ENCODE data around the gene FAM222B. TPM values are rescaled to one million over a fixed set of nuclear protein-coding genes. Genes with fewer than 3 reads are reported as not detected.
"Not testable (repeated sequence)": the region's sequence is repeated elsewhere in the genome, so short reads cannot be mapped to it uniquely, and the experiment has no call there.

FAM222B gene
- polyA plus RNA-seq, 2 donors, result 5.6 to 7.3 TPM

GRCh38 chr17:28788100-28788499 lies 54.5 kb downstream of the FAM222B start:
- peaks cover 0 to 3% of the 10 kb centered on the region in 2 donors for H3K36me3 ChIP-seq (ENCODE audit: control insufficient read depth in 2 of 2, insufficient read depth in 2 of 2, low read length in 1 of 2)
- H3K27me3 ChIP-seq (ENCODE audit: control insufficient read depth in 1 of 2, insufficient read depth in 2 of 2, low read length in 2 of 2), result no peaks in the 10 kb centered on the region
- 95 to 96% methylated on average over 4 of the region's 4 CpGs for WGBS, 2 donors
- H3K4me3 ChIP-seq (ENCODE audit: low read depth in 1 of 2, low read length in 2 of 2), result no peak overlapping the region
- no peaks in the 10 kb centered on the region for H3K9me3 ChIP-seq (ENCODE audit: control insufficient read depth in 2 of 2, insufficient read depth in 1 of 2, low read depth in 1 of 2, low read length in 1 of 2)
- H3K27ac ChIP-seq (ENCODE audit: low read depth in 2 of 2, low read length in 1 of 2), result no peak overlapping the region
- no peaks in the 10 kb centered on the region for H3K4me1 ChIP-seq (ENCODE audit: control insufficient read depth in 2 of 2, insufficient read depth in 2 of 2, low read length in 1 of 2)

- 88 to 89% methylated on average over 3 of the region's 3 CpGs for WGBS, 2 donors
- Histone ChIP-seq H3K9me3 (ENCODE audit: control insufficient read depth in 2 of 2, insufficient read depth in 1 of 2, low read depth in 1 of 2, low read length in 1 of 2) (no peaks in the 10 kb centered on the region), H3K27ac (ENCODE audit: low read depth in 2 of 2, low read length in 1 of 2) (no peak overlapping the region)
Measured at GRCh38 chr17:28783161-28783560, 59.4 kb downstream of the FAM222B start.

GRCh38 chr17:28779601-28780000 lies 63.0 kb downstream of the FAM222B start:
- WGBS, 2 donors, result 96 to 99% methylated on average over 13 of the region's 13 CpGs
- not testable (repeated sequence) for H3K27ac ChIP-seq (ENCODE audit: low read depth in 2 of 2, low read length in 1 of 2); H3K27me3 ChIP-seq (ENCODE audit: control insufficient read depth in 1 of 2, insufficient read depth in 2 of 2, low read length in 2 of 2); H3K4me3 ChIP-seq (ENCODE audit: low read depth in 1 of 2, low read length in 2 of 2); H3K9me3 ChIP-seq (ENCODE audit: control insufficient read depth in 2 of 2, insufficient read depth in 1 of 2, low read depth in 1 of 2, low read length in 1 of 2); H3K4me1 ChIP-seq (ENCODE audit: control insufficient read depth in 2 of 2, insufficient read depth in 2 of 2, low read length in 1 of 2); H3K36me3 ChIP-seq (ENCODE audit: control insufficient read depth in 2 of 2, insufficient read depth in 2 of 2, low read length in 1 of 2)

More at GRCh38 chr17:28783161-28783560, 59.4 kb downstream of the FAM222B start:
- H3K36me3 ChIP-seq (ENCODE audit: control insufficient read depth in 2 of 2, insufficient read depth in 2 of 2, low read length in 1 of 2), result peaks cover 0 to 3% of the 10 kb centered on the region in 2 donors
- H3K4me3 ChIP-seq (ENCODE audit: low read depth in 1 of 2, low read length in 2 of 2), result no peak overlapping the region
- H3K4me1 ChIP-seq (ENCODE audit: control insufficient read depth in 2 of 2, insufficient read depth in 2 of 2, low read length in 1 of 2), result no peaks in the 10 kb centered on the region
- no peaks in the 10 kb centered on the region for H3K27me3 ChIP-seq (ENCODE audit: control insufficient read depth in 1 of 2, insufficient read depth in 2 of 2, low read length in 2 of 2)

- no peak overlapping the region for H3K4me3 ChIP-seq (ENCODE audit: low read depth in 1 of 2, low read length in 2 of 2)
- H3K27ac ChIP-seq (ENCODE audit: low read depth in 2 of 2, low read length in 1 of 2), result no peak overlapping the region
- H3K9me3 ChIP-seq (ENCODE audit: control insufficient read depth in 2 of 2, insufficient read depth in 1 of 2, low read depth in 1 of 2, low read length in 1 of 2), result no peaks in the 10 kb centered on the region
- 21 to 47% methylated on average over 1 of the region's 1 CpG for WGBS, 2 donors
- no peaks in the 10 kb centered on the region for H3K4me1 ChIP-seq (ENCODE audit: control insufficient read depth in 2 of 2, insufficient read depth in 2 of 2, low read length in 1 of 2)
- no peaks in the 10 kb centered on the region for H3K27me3 ChIP-seq (ENCODE audit: control insufficient read depth in 1 of 2, insufficient read depth in 2 of 2, low read length in 2 of 2)
- H3K36me3 ChIP-seq (ENCODE audit: control insufficient read depth in 2 of 2, insufficient read depth in 2 of 2, low read length in 1 of 2), result peaks cover 2 to 3% of the 10 kb centered on the region in 2 donors
Measured at GRCh38 chr17:28777178-28777577, 65.4 kb downstream of the FAM222B start.

- no peaks in the 10 kb centered on the region for H3K9me3 ChIP-seq (ENCODE audit: control insufficient read depth in 2 of 2, insufficient read depth in 1 of 2, low read depth in 1 of 2, low read length in 1 of 2)
- H3K27me3 ChIP-seq (ENCODE audit: control insufficient read depth in 1 of 2, insufficient read depth in 2 of 2, low read length in 2 of 2), result no peaks in the 10 kb centered on the region
- 67 to 77% methylated on average over 3 of the region's 3 CpGs for WGBS, 2 donors
- no peak overlapping the region for H3K27ac ChIP-seq (ENCODE audit: low read depth in 2 of 2, low read length in 1 of 2)
- no peaks in the 10 kb centered on the region for H3K4me1 ChIP-seq (ENCODE audit: control insufficient read depth in 2 of 2, insufficient read depth in 2 of 2, low read length in 1 of 2)
- H3K4me3 ChIP-seq (ENCODE audit: low read depth in 1 of 2, low read length in 2 of 2), result no peak overlapping the region
- peaks cover 0 to 3% of the 10 kb centered on the region in 2 donors for H3K36me3 ChIP-seq (ENCODE audit: control insufficient read depth in 2 of 2, insufficient read depth in 2 of 2, low read length in 1 of 2)
Measured at GRCh38 chr17:28774206-28774605, 68.4 kb downstream of the FAM222B start.

GRCh38 chr17:28773736-28774135 lies 68.9 kb downstream of the FAM222B start:
- Histone ChIP-seq H3K36me3 (ENCODE audit: control insufficient read depth in 2 of 2, insufficient read depth in 2 of 2, low read length in 1 of 2) (peaks cover 0 to 3% of the 10 kb centered on the region in 2 donors), H3K4me3 (ENCODE audit: low read depth in 1 of 2, low read length in 2 of 2) (no peak overlapping the region), H3K27ac (ENCODE audit: low read depth in 2 of 2, low read length in 1 of 2) (no peak overlapping the region), H3K4me1 (ENCODE audit: control insufficient read depth in 2 of 2, insufficient read depth in 2 of 2, low read length in 1 of 2) (no peaks in the 10 kb centered on the region), H3K9me3 (ENCODE audit: control insufficient read depth in 2 of 2, insufficient read depth in 1 of 2, low read depth in 1 of 2, low read length in 1 of 2) (no peaks in the 10 kb centered on the region), H3K27me3 (ENCODE audit: control insufficient read depth in 1 of 2, insufficient read depth in 2 of 2, low read length in 2 of 2) (no peaks in the 10 kb centered on the region)
- 86 to 94% methylated on average over 6 of the region's 6 CpGs for WGBS, 2 donors

- Histone ChIP-seq H3K27me3 (ENCODE audit: control insufficient read depth in 1 of 2, insufficient read depth in 2 of 2, low read length in 2 of 2) (no peaks in the 10 kb centered on the region), H3K27ac (ENCODE audit: low read depth in 2 of 2, low read length in 1 of 2) (no peak overlapping the region), H3K9me3 (ENCODE audit: control insufficient read depth in 2 of 2, insufficient read depth in 1 of 2, low read depth in 1 of 2, low read length in 1 of 2) (no peaks in the 10 kb centered on the region), H3K4me3 (ENCODE audit: low read depth in 1 of 2, low read length in 2 of 2) (no peak overlapping the region), H3K4me1 (ENCODE audit: control insufficient read depth in 2 of 2, insufficient read depth in 2 of 2, low read length in 1 of 2) (no peaks in the 10 kb centered on the region), H3K36me3 (ENCODE audit: control insufficient read depth in 2 of 2, insufficient read depth in 2 of 2, low read length in 1 of 2) (peaks cover 0 to 2% of the 10 kb centered on the region in 2 donors)
- WGBS, 2 donors, result 77 to 81% methylated on average over 4 of the region's 4 CpGs
Measured at GRCh38 chr17:28765038-28765437, 77.6 kb downstream of the FAM222B start.

- Histone ChIP-seq H3K36me3 (ENCODE audit: control insufficient read depth in 2 of 2, insufficient read depth in 2 of 2, low read length in 1 of 2) (peaks cover 0 to 10% of the 10 kb centered on the region in 2 donors), H3K27ac (ENCODE audit: low read depth in 2 of 2, low read length in 1 of 2) (no peak overlapping the region), H3K4me1 (ENCODE audit: control insufficient read depth in 2 of 2, insufficient read depth in 2 of 2, low read length in 1 of 2) (no peaks in the 10 kb centered on the region), H3K4me3 (ENCODE audit: low read depth in 1 of 2, low read length in 2 of 2) (no peak overlapping the region), H3K9me3 (ENCODE audit: control insufficient read depth in 2 of 2, insufficient read depth in 1 of 2, low read depth in 1 of 2, low read length in 1 of 2) (no peaks in the 10 kb centered on the region), H3K27me3 (ENCODE audit: control insufficient read depth in 1 of 2, insufficient read depth in 2 of 2, low read length in 2 of 2) (no peaks in the 10 kb centered on the region)
- 53 to 69% methylated on average over 5 of the region's 5 CpGs for WGBS, 2 donors
Measured at GRCh38 chr17:28763804-28764266, 78.8 kb downstream of the FAM222B start.

- H3K27ac ChIP-seq (ENCODE audit: low read depth in 2 of 2, low read length in 1 of 2), result no peak overlapping the region
- no peaks in the 10 kb centered on the region for H3K9me3 ChIP-seq (ENCODE audit: control insufficient read depth in 2 of 2, insufficient read depth in 1 of 2, low read depth in 1 of 2, low read length in 1 of 2)
- H3K4me3 ChIP-seq (ENCODE audit: low read depth in 1 of 2, low read length in 2 of 2), result no peak overlapping the region
- peaks cover 0 to 15% of the 10 kb centered on the region in 2 donors for H3K36me3 ChIP-seq (ENCODE audit: control insufficient read depth in 2 of 2, insufficient read depth in 2 of 2, low read length in 1 of 2)
- 76 to 85% methylated on average over 1 of the region's 1 CpG for WGBS, 2 donors
- no peaks in the 10 kb centered on the region for H3K27me3 ChIP-seq (ENCODE audit: control insufficient read depth in 1 of 2, insufficient read depth in 2 of 2, low read length in 2 of 2)
- peaks cover 0 to 2% of the 10 kb centered on the region in 2 donors for H3K4me1 ChIP-seq (ENCODE audit: control insufficient read depth in 2 of 2, insufficient read depth in 2 of 2, low read length in 1 of 2)
Measured at GRCh38 chr17:28763137-28763799, 79.3 kb downstream of the FAM222B start.

All from esophagus (tissue), 2 donors.